ENCODE data around the gene HSD17B1.

DNA sequence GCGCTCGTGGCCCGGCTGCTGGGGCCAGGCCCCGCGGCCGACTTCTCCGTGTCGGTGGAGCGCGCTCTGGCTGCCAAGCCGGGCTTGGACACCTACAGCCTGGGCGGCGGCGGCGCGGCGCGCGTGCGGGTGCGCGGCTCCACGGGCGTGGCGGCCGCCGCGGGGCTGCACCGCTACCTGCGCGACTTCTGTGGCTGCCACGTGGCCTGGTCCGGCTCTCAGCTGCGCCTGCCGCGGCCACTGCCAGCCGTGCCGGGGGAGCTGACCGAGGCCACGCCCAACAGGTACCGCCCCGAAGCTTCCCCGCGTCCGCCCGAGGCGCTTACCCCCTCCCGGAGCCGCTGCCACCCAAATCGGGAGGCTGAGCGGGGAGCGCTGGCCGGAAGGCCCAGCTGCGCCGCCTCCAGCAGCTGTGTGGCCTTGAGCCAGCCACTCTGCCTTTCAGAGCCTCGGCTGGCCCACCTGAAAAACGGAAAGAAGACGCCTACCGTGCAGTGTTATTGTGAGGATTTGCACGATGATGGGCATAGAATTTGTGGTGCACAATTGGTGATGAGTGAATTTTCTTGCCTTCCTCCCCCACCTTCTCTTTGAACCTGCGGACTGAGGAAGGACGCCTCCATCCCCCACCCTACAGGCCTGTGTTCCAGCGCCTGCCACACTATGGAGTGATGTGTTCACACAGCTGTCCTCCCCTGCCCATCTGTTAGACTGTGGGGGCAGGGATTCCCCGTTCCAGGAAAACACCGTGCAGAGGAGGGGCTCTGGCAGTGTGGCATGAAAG lies 16.2 kb upstream of the HSD17B1 start:
- TF ChIP-seq, protein P1, sequence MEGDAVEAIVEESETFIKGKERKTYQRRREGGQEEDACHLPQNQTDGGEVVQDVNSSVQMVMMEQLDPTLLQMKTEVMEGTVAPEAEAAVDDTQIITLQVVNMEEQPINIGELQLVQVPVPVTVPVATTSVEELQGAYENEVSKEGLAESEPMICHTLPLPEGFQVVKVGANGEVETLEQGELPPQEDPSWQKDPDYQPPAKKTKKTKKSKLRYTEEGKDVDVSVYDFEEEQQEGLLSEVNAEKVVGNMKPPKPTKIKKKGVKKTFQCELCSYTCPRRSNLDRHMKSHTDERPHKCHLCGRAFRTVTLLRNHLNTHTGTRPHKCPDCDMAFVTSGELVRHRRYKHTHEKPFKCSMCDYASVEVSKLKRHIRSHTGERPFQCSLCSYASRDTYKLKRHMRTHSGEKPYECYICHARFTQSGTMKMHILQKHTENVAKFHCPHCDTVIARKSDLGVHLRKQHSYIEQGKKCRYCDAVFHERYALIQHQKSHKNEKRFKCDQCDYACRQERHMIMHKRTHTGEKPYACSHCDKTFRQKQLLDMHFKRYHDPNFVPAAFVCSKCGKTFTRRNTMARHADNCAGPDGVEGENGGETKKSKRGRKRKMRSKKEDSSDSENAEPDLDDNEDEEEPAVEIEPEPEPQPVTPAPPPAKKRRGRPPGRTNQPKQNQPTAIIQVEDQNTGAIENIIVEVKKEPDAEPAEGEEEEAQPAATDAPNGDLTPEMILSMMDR (IDR thresholded peaks at IDR 0.05), result peak in 1 of 4 donors; percentile 2
- peak; percentile 92 for TF ChIP-seq POLR2A (IDR thresholded peaks at IDR 0.05)
